DMS153 treated with DMSO at 0.1 percent for 48 hours (cell line): ENCODE measurements around the gene LSM12.

ENCODE experiments used
- DNase-seq: peaks from one replicate; lab custom pipeline; 2025; ENCODE audit not compliant: unreplicated experiment; lab: John Stamatoyannopoulos, UW

LSM12 gene

DNA sequence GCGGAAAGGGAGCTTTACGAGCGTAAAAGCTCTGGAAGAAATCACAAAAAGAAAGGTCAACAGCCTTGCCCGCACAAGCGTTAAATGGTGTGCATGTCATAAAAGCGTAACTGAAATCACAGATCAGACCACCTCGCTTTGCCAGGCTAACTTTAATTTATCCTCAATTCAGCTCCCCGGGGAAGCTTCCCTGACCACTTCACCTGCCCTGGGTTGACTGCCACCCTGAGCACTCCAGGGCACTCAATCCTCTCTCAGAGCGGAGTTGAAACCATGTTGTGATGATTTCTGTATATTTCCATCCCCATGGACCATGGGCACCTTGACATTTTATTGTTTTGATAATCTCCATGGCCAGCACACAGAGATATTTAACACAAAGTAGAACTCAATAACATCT, 78.2 kb downstream of the LSM12 start:
- no peak for DNase-seq

DNA sequence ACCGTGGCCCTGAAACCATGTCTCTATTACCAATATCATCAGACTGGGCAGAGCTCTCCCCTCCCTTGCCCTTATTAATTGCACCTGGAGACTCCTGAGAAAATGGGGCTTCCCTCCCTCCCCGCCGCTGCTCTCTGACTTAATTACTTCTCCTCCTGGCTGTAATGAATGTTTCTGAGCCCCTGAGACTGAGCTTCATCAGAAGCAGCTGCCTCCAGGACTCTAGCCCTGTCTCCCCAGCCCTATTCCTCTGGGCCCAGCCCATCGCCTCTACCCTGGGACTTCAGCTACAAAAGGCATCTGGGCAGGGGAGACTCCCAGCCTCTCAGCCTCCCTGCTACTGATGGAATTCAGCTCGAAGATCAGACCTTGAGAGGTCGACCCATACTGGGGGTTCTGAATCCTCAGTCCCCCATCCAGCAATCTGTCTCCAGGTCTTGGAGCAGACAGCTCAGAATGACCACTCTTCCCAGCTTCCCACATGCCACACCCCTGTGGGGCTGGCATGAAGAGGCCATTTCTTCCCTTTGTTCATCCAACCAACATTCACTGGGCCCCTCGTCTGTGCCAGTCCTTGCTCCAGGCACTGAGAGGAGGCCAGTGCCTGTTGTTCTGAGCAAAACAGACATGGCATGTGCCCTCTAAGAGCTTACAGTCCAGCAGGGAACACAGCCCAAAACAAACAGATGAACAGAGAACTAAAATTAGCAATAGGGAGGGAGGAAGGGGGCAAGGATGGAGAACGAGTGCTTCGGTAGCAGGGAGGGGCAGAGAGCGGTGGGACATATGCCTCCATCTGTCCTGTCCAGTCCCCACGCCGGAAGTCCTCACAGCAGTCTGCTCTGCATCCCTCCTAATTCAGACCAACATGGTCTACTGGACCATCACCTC, 79.1 kb downstream of the LSM12 start:
- DNase-seq = no peak

DNA sequence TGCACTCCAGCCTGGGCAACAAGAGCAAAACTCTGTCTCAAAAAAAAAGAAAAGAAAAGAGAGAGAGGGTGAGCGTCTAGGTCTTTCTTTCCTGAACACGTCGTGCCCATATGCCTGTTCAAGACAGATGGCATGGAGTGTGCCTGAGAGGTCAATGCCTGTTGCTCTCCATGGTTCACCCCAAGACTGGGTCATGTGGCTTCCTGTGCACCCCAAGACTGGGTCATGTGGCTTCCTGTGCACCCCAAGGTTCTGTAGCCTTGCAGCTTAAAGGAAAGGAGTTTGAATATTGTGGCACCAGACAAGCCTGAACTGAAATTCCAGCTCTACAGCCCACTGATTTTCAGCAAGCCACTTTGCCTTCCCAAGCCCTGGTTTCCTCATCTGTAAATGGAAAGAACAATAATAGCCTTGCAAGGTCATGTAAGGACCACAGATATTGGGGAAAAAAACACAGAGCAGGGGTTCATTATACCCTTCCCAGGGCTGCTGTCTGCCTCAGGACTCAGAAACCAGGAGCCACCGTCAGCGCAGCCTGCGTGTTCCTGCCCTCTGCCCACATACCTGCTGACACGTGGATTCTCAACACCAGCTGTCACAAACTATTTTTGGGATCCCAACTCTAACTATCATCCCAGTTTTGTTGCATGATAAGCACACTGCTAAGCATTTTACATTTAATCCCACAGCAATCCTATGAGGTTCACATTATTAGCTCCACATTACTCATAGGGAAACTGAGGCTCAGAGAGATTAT, 80.1 kb downstream of the LSM12 start:
- DNase-seq = no peak

DNA sequence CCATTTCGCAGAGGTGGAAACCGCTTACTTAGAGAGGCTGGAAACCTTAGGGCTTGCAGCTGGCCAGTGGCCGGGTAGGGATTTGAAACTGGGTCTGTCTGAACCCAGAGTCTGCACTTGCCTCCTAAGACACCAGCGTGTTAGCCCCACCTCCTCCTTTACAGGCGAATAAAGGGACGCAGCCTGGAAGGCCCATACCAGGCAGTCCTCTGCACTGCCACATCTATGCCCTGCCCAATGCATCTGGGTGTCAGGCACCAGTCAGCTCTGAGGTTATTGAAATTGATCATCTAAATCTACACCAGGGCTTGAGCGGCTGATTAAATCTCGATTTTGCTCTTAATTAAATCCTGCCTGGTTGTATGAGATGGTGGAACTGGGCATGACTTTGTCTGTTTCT, 82.0 kb downstream of the LSM12 start:
- no peak for DNase-seq
